GM10248 (cell line): ENCODE measurements around the gene GABBR2.

Experiments
- CTCF ChIA-PET: fragments of 300-600 bp; sonication (Branson Sonifier 250); formaldehyde crosslinking; extraction: SDS; loops from one replicate; lab custom pipeline; 2021; ENCODE audit warnings: antibody characterized with exemption; lab: Yijun Ruan, JAX
- POLR2A ChIA-PET: fragments of 350-650 bp; sonication (Branson Sonifier 250); formaldehyde crosslinking; extraction: SDS; loops from one replicate; lab custom pipeline; 2020; ENCODE audit warnings: antibody characterized with exemption; lab: Yijun Ruan, JAX
- DNase-seq: peaks from one replicate; pipeline ENCODE4 v3.0.0; 2012; ENCODE audit errors: extremely low spot score
- CTCF ChIP-seq: IDR thresholded peaks from 2 replicates; pipeline ENCODE4 v1.5.1; 2012; ENCODE audit warnings: mild to moderate bottlenecking, low read depth; ENCODE audit errors: extremely low read depth, missing control alignments, control extremely low read depth

The GABBR2 gene

DNA sequence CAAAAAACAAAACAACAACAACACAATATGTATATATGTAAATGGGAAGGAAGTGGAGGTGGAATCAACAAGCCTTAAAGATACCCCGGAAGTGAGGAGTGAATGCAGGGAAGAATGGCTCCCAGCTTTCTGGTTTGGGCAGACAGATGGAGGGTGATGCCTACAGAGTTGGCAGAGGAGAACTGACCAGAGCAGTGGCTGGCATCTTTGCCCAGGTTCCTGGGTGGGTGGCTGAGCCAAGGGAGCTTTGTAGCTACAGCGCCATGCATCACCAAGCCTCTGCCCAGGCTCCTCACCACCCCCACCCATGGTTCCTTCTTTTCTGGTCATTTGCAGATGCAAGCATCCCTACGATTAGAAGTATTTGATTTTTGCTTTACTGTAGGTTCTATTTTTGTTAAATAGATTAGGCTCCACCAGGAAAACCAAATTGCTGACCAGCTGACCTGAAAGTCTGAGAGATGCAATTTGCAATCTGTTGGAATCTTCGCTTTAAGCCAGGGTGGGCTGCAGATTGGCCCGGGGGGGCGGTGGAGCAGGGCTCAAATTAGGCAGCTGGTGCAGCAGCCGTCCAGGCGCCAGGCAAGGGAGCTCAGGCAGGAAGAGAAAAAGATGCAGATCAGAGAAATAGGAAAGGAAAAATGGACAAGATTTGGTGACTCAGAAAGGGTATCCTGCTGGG is 290.0 kb downstream of the GABBR2 start:
- no peak for TF ChIP-seq CTCF
- DNase-seq: no peak
- POLR2A ChIA-PET: no interaction called here
- CTCF ChIA-PET: no interaction called here

DNA sequence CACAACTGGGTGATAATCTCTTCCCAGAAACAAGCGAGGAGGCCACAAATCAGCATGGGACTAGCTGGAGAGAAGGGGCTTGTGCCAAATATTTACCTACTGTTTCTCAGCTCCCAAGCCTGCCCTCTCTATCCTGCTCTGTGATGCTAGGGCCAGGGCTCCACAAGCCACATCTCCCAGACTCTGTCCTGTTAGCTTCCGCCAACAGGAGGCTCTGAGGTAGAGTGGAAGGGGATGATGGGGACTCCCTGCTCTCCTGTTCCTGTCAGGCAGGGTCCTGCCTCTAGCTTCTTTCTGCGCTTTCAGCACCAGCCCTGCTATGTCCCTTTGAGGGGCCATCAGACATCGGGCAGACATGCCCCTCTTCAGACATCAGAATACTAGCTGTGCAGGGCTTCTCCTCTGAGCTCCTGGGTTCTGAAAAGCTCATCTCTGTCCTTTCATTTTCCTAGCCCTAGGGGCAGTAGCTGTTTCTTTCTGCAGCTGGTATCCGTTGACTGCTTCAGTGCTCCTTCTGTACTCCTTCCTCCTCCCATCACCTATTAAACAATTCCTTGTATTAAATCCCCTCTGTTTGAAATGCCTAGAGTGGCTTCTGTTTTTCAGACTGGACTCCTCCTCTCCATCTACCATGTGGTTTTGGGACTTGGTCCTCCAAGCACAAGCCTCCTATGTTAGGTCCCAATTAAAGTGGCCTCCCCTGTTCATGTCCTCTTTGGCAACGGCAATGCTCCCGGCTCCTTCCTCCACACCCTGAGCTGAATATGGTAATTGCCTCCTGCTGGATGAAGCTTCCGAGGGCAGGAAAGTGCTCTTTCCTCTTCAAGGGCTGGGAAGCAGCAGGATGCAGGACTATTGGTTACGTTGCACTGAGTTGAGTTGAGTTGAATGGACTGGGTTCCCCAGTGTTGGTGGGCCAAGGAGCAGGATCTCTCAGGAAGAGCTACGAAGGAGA is 292.2 kb downstream of the GABBR2 start:
- no peak for DNase-seq
- ChIA-PET CTCF (interaction anchor here (0.8 to 2.0 kb wide), 5 partner anchors 8 to 100 kb away, joined by 3 to 6 read pairs (median 3); no protein-coding TSS in a partner anchor), POLR2A (no interaction called here)
- no peak for TF ChIP-seq CTCF

DNA sequence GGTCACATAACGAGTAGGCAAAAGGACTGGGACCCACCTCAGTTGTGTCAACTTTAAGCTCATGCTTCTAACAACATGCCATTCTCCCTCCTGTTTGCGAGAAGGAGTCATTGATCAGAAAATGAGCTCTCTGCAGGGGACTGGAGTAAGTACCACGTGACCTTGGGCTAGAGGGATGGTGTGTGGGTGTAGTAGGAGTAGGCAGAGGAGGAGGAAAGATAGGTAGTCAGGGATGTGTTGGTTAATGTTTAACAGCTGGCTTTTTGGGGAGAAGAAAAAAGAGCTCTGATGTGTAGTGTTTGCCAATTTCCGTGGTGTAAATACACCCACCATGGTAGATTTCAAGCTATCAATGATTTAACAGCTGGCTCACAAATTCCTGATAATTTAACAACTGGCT is 293.0 kb downstream of the GABBR2 start:
- DNase-seq: no peak
- ChIA-PET CTCF (interaction anchor here (1.1 to 2.0 kb wide), 3 partner anchors 17 to 20 kb away, joined by 3 to 6 read pairs (median 4); no protein-coding TSS in a partner anchor), POLR2A (no interaction called here)
- no peak for TF ChIP-seq CTCF

GRCh38 chr9:98413084-98413483 is 295.7 kb downstream of the GABBR2 start:
- ChIA-PET CTCF (no interaction called here), POLR2A (no interaction called here)
- no peak for TF ChIP-seq CTCF
- DNase-seq: no peak

- CTCF ChIA-PET: no interaction called here
- POLR2A ChIA-PET: no interaction called here
- DNase-seq: no peak
- no peak for TF ChIP-seq CTCF
Observed at GRCh38 chr9:98412101-98412842, 296.5 kb downstream of the GABBR2 start.

- CTCF ChIA-PET: interaction anchor here (1.3 to 1.4 kb wide), 2 partner anchors 13 to 31 kb away, joined by 3 read pairs; no protein-coding TSS in a partner anchor
- no peak for DNase-seq
- TF ChIP-seq CTCF: no peak
- POLR2A ChIA-PET: no interaction called here
Observed at GRCh38 chr9:98410185-98410697, 298.5 kb downstream of the GABBR2 start.
